ENCODE data around the gene CTNND2.

CTNND2 gene, protein sequence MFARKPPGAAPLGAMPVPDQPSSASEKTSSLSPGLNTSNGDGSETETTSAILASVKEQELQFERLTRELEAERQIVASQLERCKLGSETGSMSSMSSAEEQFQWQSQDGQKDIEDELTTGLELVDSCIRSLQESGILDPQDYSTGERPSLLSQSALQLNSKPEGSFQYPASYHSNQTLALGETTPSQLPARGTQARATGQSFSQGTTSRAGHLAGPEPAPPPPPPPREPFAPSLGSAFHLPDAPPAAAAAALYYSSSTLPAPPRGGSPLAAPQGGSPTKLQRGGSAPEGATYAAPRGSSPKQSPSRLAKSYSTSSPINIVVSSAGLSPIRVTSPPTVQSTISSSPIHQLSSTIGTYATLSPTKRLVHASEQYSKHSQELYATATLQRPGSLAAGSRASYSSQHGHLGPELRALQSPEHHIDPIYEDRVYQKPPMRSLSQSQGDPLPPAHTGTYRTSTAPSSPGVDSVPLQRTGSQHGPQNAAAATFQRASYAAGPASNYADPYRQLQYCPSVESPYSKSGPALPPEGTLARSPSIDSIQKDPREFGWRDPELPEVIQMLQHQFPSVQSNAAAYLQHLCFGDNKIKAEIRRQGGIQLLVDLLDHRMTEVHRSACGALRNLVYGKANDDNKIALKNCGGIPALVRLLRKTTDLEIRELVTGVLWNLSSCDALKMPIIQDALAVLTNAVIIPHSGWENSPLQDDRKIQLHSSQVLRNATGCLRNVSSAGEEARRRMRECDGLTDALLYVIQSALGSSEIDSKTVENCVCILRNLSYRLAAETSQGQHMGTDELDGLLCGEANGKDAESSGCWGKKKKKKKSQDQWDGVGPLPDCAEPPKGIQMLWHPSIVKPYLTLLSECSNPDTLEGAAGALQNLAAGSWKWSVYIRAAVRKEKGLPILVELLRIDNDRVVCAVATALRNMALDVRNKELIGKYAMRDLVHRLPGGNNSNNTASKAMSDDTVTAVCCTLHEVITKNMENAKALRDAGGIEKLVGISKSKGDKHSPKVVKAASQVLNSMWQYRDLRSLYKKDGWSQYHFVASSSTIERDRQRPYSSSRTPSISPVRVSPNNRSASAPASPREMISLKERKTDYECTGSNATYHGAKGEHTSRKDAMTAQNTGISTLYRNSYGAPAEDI (N-terminal part only)

DNA sequence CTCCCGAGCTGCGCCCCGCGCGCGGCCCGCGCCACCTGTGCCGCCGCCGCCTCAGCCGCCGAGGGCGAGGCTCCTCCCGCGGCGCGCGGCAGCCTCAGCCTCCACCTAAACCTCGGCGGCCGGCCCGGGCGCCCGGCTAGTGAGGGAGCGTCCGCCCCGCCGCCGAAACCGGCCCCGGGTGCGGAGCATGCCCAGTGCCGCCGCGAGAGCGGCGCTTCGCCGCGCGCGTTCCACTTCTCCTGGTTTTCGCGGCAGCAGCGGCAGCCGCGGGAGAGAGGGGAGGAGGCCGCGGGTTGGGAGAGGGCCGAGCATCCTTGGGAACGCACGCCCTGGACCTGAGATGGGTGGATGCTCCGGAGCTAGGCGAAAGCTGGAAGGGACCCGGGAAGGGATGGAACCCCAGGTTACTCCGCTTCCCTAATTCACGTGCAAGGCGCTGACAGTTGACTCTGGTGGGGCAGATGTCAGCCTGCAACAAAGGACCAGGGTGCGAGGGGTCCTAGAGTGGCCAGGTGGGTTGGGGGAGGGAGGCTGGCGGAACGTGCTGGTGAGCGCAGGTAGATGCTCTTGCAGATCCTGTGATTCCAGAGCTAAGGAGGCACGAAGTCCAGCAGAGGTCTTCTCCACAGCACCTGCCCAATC, at the start of gene CTNND2:
CTNND2 (minus strand) TSS at position 182 of the 642 bp plus-strand sequence. CDS start 593 bp downstream, outside the sequence.
- DNase-seq (ENCODE audit: low spot score), result peak; percentile 57

DNA sequence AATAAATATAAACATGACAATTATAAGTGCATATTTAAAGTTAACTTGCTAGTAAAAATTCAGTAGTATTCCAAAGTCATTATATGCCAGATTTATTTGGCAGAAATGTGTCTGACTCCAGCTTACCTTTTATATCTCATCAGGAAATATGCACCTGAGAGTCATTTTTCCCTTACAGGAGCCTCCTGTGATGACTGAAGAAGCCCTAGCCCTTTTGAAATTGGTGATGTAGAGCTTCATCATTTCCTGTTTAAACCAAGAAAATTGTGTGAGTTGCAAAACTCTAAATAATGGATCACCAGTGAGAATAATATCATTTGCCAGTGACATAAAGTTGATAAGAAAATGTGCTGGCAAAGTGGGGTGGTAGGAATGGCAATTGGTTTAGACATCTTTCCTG, 42.1 kb upstream of the CTNND2 start:
- no peak for DNase-seq (ENCODE audit: low spot score)

DNA sequence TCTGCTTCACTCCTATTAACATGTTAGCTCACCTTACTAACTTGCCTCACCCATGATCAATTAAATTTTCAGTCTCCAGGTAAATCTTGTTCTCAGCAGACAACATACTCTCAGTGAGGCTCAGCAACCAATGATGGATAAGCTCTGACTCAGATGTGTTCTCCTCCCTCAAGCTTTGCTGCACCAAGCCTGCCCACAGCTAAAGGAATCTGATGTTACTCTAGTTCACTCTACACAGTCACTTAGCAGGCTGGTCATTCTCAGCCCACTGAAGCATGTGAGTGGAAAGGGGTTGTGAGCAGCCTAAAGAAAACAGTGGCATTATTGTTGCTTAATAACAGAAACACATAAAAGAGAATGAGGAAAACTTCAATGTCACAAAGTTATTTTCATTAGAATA, 37.3 kb upstream of the CTNND2 start:
- DNase-seq (ENCODE audit: low spot score), result no peak

DNA sequence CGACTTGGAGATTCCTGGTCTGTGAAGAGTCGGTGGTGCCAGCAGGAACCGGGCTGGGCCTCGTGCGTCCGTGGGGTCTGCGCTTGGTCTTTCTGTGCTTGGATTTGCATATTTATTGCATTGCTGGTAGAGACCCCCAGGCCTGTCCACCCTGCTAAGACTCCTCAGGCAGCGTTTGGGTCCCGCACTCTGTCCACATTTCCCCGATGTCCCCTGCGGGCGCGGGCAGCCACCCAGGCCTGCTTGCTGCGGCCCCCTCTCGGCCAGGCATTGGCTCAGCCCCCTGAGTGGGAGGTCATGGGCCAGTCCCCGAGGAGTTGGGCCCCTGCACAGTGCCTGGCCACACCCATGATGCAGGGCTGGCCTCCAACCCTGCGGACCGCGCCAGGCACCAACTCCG, 27.4 kb upstream of the CTNND2 start:
- no peak for DNase-seq (ENCODE audit: low spot score)

DNA sequence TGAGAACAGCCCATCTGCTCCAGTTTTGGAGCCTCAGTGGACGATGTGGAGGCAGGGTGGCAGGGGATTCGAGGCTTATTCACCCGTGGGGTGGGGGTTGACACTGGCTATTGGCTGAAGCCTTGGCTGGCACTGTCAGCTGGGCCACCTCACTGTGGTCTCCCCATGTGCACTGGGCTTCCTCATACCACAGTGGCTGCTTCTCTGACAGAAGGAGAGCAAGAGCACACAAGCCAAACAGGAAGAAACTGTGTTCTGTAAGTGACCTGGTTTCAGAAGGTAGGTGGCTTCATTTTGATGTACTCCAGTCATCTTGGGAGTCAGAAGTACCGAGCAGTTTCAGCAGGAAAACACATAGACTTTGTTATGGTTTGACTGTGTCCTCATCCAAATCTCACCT, 24.7 kb upstream of the CTNND2 start:
- no peak for DNase-seq (ENCODE audit: low spot score)

DNA sequence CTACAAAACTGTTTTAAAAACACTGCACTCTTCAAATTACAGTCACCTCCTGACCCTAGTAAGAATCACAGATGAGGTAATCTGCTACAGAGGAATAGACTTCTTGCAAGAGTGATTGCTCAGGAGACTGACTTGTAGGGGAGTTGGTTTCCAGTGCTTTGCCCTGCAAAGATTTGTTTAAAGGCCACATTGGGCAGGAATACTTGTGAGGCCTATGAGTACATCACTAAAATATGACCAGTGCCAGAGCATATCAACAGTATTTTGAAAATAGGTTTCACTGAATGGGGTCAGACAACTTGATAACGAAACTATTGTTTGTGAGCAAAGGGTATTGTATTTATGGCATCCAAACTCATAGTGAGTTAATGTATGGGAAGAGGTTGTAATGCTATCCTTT, 21.5 kb upstream of the CTNND2 start:
- no peak for DNase-seq (ENCODE audit: low spot score)

DNA sequence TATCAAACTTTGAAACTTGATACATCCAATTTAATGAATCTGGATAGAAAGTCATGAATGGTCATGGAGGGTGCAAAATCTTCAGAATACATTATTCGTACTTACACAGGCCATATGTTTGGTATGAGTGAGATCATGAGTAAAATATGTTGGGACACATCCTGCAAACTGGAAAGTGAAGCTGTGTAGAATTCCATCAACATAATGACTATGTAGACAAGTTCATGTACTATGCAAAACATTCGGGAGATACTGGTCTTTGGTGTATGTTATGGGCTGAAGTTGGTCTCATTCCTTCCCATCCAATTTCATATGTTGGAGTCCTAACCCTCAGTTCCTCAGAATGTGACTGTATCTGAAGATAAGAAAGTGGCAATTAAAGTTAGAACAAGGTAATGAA, 18.1 kb upstream of the CTNND2 start:
- no peak for DNase-seq (ENCODE audit: low spot score)

DNA sequence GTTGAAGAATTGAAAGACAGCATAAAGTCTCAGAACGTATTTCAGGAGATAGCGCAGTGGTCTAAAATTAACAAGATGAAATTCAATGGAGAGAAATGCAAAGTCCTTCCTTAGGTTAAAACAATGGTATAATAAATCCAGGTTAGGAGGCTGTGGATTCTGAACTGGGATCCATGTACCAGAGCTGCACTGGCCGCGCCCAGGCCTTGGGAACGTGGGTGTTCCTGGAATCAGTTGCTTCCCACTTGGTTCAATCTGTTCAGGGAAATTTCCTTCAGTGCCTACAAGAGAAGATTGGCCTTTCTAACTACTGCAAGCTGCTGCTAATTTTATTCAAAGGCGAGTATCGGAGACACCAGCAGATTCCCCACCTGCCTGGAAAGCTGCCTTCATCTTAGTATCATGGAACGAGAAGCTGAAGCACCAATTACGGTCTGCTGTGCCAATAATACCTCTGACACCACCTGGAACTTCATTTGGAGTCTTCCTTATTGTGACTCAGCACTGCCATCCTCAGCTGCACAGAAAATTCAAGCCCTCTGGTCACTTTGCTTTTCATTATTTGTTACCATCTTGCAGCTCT, 14.3 kb upstream of the CTNND2 start:
- DNase-seq (ENCODE audit: low spot score), result no peak

DNA sequence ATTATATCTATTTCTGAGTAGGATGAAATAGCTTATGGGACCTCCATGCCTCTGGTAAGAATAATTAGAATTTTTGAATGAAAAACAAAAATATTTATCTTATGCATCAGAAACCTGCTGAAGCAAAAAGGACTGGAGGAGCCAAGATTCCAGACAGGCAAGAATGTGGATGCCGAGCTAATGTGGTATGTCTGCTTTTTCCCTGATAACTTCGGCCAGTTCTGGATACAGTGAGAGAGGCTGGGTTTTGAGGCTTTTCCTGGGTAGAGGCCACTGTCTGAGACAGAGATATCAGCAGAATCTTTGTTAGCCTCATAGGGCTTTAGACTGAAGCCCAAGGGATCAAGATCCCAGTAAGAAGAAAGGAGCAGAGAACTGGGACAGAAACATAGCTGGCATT, 5.2 kb upstream of the CTNND2 start:
- no peak for DNase-seq (ENCODE audit: low spot score)

DNA sequence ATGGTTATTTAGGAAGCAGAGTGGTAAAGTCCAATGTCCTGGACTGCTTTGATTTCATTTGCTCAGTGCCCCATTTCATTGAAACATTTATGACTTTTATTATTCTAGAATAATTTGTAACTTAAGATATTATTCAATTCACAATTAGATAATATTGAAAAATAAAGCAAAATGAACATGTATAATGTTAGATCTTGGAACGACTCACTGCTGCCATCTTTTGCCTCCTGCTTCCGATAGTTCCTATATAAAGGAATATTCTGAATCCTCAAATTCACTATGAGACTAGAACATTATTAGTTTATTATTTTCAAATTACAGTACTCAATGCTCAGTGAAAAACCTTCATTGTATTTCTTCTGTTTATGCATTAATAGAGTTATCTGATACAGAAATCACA, 2.3 kb upstream of the CTNND2 start:
- no peak for DNase-seq (ENCODE audit: low spot score)

DNA sequence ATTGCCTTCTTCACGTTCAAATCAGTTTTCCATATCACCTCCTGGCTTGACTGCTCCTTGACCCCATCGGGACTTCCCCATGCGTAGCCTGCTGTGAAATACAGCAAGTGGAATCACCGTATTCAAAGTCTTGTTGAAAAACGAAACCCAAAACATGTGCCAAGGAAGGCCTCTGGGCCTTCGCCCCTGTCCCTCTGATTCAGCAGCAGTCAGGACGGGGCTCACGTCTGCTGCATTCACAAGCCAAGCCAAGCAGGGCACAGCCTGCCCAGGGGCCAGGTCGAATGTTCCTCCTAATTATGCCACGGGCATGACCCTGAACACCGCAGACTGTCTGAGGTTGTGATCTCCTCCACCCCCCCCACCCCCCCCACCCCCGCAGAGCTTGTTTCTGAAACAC, 960 bp upstream of the CTNND2 start:
- DNase-seq (ENCODE audit: low spot score), result no peak

DNA sequence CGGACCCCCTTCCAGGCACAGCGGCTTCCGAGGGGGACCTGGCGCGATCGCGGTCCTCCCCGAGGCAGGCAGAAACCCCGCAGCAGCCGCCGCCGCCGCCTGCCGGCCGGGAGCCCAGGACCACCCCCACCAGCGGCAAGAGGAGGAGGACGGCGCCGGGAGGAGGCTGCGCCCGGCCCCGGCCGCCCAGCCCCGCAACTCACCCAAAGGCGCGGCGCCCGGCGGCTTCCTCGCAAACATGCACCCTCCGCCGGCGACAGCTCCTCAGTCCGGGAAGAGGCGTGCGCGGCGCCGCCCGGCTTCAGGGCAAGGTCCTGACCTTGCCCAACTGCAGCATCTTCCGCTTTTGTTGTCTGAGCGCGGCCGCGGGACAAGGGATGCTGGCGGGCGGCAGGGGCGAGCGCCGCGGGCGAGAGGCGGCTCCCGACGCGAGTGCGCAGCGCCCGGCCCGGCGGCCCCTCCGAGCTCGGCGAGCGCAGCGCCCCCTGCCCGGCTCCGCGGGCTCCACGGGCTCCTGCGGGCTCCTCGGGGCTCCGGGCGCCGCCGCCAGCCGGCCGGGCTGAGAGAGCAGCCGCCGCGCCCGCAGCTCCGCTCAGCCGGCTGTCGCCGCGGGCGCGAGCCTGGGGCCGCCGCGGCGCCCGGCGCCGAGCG, 507 bp downstream of the CTNND2 start:
- peak; percentile 59 for DNase-seq (ENCODE audit: low spot score)

DNA sequence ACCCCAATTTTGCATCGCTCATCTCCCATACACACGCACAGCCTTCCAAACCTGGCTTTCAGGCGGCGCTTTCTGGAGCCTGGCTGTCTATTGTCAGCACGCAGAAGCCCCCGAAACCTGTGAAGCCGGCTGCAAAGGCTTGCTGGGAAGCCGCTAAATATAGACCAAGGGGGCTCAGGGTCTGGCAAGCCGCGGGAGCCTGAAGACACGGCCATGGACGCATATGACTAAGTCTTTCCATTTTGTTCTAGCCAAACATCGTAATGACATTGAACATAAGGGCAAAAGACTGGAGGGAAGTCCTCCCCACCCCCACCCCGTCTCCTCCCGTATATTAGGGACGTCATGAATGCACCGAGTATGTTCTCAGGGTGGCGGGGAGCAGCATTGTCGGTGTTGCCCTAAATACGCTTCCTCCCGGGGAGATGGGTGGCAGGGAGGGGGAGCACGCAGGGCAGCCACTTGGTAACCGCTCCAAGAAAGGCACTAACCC, 1.1 kb downstream of the CTNND2 start:
- DNase-seq (ENCODE audit: low spot score), result peak; percentile 35

DNA sequence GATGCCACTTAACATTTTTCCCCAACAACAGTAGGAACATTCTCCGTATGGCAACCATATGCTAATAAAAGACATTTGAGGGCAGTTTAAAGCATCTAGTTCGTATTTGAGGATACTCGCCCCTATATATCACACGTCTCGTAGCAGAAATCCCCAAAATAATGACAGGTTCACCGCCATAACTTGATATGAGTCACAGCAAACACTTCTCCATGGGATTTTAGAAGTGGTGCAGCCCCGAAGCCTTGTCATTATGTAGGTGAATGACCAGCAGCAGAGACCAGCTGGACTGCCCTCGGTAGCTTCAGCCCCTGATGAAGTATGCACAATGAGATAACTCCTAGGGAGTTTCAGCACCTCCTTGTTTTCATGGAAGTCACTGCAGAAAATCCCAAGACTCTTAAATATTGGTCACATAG, 2.0 kb downstream of the CTNND2 start:
- DNase-seq (ENCODE audit: low spot score), result no peak

DNA sequence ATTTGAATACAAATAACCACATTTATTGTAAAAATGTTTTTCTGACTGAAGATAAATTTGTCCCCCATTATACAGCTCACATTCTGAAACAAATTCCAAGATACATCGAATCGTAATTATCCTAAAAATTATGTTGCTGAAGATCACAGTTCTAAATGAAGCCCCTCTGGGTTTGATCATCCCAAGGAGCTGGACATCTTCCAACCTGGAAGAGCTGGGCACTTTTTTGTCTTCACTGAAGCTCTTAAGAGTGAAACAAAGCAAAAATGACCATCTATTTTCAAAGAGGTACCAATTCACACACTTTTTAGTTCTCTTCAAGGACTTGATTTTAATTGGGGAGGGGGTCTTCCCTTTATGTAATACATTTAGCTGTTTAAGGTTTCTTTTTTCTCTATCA, 5.5 kb downstream of the CTNND2 start:
- DNase-seq (ENCODE audit: low spot score), result no peak

DNA sequence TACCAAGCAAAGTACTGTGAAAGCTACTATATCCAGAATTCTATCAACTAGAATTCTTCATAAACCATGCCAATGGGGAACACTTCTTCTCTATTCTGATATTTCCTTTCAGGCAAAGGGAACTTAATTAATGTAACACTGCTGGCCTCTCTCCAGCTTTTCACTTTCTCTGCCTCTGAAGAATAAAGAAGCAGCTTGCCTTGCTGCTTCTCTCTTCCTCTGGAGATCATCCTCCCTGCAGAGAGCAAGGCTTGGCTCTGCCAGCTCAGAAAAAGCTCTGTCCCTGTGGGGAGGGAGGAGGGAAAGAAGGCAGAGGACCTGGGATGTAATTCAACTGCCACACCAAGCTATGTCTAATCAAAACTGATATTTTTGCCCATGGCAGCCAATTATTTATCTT, 6.5 kb downstream of the CTNND2 start:
- DNase-seq (ENCODE audit: low spot score), result peak; percentile 20

DNA sequence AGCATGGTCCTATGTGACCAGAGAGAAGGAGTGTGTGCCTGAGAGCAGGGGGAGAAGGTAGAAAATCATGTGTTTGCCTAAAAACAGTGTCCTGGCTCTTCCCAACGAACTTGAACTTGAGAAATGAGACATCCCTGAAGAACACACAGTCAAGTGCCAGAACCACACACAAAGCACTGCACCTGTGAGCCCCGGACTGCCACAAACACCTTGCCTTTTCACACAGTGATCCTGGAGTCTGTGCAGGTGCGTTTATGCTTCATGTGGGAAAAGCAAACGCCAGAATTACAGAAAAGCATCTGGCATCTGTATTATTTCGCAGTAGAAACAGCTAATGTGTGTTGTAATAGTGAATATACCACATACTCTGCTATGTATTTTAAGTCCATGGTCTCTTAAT, 9.3 kb downstream of the CTNND2 start:
- no peak for DNase-seq (ENCODE audit: low spot score)

DNA sequence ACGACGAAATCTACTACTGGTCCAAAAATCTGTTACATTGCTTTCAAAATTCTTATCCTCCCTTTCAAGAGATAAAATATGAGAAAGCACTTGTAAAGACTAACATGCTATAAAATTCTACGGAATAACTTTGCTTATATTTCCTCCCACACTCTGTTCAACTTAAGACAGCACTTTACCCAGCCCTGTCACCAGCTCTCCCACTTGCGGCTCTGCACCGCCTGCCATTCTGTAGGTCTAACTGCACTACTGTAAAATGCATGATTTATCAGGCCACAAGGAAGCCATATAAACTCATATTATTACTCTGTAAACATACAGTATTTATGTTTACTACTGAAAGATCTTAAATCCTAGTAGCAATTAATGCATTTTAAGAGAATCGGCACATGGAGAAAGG, 11.4 kb downstream of the CTNND2 start:
- no peak for DNase-seq (ENCODE audit: low spot score)

DNA sequence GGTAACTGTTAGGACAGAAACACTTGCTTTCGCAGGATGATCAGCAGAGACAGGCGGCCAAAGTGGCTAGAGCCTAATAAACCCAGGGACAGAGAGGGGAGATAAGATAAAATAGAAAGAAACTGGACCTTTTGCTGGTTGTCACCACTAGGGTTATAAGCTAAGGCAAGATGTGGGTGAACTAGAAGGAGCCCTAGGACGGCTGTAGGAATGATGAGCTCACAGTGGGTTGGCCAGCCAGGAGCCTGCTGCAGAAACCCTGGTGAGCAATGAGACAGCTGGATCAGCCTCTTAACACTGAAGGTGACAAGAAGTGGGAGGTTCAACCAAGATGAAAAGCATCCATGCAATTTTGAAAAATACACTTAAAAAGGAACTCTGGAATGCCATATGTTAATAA, 13.5 kb downstream of the CTNND2 start:
- no peak for DNase-seq (ENCODE audit: low spot score)

DNA sequence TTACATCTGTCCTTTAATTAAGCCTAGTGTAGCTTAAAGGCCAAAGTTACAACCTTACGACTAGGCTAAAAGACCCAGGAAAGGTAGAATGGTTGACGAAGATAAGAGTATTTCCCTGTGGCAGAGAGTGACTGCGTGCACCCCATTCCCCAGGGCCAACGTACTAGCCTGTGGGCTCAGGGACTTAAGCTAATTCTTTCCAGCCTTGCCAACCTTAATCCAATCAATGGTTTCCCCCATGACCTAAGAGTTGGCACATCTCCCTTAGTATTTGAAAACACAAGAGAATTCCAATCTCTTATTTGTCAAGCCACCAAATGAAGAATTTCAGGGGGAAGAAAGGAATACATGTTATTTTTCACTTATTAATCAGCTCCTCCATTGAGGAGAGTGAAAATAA, 16.0 kb downstream of the CTNND2 start:
- DNase-seq (ENCODE audit: low spot score), result no peak

DNA sequence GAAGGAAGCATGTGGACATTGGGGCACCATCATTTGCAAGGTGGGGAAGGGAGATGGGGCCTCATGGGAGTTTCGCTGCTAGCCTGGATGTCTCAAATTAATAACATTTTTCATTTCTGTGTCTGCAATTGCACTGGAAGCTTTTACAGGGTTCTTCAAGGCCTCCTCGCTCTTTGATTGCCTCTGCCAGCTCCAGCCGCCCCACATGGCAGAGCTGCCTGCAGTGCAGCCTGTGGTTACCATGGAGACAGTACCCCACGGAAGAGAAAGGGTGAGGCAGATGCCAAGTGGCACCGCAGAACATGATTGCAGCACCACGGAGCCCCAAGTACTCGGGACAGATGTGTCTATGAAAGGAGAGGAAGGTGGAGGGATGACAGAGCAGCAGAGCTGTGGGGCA, 25.4 kb downstream of the CTNND2 start:
- peak; percentile 27 for DNase-seq (ENCODE audit: low spot score)

Measured in globus pallidus (tissue), 1 donor.